Uterus (tissue), 2 donors: ENCODE results near the gene PTGIS.

Experiments
- POLR2A ChIP-seq, 2 donors: fragments of 450-650 bp; IDR thresholded peaks; one replicate each; pipeline ENCODE4 v1.6.1; 2016; ENCODE audit warnings: antibody characterized with exemption in 2 of 2, mild to moderate bottlenecking in 1 of 2, moderate library complexity in 1 of 2
- TF ChIP-seq, protein P1 (sequence below), 4 experiments: fragments of 200-600 bp in 2 of 4; fragments of 450-650 bp in 2 of 4; sonication (generic) in 2 of 4; IDR thresholded peaks; one replicate each; pipeline ENCODE4 v1.5.1; 2016 to 2019; ENCODE audit warnings: antibody characterized with exemption in 4 of 4, mild to moderate bottlenecking in 2 of 4, moderate library complexity in 1 of 4

DNA sequence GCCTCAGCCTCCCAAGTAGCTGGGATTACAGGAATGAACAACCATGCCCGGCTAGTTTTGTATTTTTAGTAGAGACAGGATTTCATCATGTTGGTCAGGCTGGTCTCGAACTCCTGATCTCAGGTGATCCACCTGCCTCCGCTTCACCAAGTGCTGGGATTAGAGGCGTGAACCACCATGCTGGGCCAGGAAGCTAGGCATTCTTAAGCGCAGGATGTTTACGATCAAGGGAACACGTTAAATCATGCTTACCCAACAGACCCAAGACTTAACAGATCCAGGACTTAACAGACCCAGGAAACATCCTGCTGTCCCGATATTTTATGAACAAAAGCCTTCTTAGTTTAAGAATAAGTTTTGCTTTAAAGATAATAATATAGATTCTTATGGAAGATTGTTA lies 9.1 kb downstream of the PTGIS start:
- TF ChIP-seq, protein P1, sequence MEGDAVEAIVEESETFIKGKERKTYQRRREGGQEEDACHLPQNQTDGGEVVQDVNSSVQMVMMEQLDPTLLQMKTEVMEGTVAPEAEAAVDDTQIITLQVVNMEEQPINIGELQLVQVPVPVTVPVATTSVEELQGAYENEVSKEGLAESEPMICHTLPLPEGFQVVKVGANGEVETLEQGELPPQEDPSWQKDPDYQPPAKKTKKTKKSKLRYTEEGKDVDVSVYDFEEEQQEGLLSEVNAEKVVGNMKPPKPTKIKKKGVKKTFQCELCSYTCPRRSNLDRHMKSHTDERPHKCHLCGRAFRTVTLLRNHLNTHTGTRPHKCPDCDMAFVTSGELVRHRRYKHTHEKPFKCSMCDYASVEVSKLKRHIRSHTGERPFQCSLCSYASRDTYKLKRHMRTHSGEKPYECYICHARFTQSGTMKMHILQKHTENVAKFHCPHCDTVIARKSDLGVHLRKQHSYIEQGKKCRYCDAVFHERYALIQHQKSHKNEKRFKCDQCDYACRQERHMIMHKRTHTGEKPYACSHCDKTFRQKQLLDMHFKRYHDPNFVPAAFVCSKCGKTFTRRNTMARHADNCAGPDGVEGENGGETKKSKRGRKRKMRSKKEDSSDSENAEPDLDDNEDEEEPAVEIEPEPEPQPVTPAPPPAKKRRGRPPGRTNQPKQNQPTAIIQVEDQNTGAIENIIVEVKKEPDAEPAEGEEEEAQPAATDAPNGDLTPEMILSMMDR (IDR thresholded peaks at IDR 0.05), result no peak
- no peak for TF ChIP-seq POLR2A (IDR thresholded peaks at IDR 0.05)
